NB4 (cell line): ENCODE results near the gene NTNG1.

Source experiments
- MYC ChIP-seq: IDR thresholded peaks from 2 replicates; pipeline ENCODE4 v1.6.1; 2011; ENCODE audit warnings: low read depth, low read length
- POLR2A ChIP-seq: IDR thresholded peaks from 2 replicates; pipeline ENCODE4 v1.6.1; 2011; ENCODE audit warnings: mild to moderate bottlenecking; ENCODE audit not compliant: insufficient read length; ENCODE audit errors: extremely low read depth
- TF ChIP-seq, protein P1 (sequence below): IDR thresholded peaks from one replicate; pipeline ENCODE4 v1.5.1; 2012; ENCODE audit warnings: low read depth, low read length
- TF ChIP-seq, protein P2 (sequence below): IDR thresholded peaks from 2 replicates; pipeline ENCODE4 v1.6.1; 2011; ENCODE audit warnings: low read depth, low read length

DNA sequence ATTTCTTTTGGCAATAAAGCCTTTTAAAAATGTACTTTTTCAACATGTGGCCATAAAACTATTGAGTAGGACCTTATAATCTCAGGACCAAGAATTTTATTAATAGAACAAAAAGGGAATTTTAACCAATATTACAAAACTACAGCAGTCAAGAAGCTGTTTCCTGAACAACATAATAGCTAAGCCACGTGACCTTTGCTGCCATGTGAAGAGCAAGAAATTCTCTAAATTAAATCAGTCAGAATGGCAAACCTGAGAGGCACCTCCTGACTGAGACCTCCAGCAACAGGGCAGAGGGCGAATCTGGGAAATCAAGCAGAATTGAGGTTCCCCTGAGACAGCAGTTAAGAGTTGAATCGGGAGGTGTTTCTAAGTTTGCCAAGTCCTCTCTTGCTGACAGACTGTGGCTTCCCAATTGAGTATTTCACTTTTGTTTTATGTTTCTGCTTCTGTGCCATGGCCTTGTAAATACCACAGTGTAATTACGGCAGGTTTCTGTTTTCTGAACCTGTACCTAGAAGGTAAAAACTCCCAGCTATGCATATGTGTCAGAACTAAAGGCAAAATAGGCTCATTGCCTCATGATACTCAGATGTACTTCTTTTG is 358.4 kb downstream of the NTNG1 start:
- TF ChIP-seq, protein P1, sequence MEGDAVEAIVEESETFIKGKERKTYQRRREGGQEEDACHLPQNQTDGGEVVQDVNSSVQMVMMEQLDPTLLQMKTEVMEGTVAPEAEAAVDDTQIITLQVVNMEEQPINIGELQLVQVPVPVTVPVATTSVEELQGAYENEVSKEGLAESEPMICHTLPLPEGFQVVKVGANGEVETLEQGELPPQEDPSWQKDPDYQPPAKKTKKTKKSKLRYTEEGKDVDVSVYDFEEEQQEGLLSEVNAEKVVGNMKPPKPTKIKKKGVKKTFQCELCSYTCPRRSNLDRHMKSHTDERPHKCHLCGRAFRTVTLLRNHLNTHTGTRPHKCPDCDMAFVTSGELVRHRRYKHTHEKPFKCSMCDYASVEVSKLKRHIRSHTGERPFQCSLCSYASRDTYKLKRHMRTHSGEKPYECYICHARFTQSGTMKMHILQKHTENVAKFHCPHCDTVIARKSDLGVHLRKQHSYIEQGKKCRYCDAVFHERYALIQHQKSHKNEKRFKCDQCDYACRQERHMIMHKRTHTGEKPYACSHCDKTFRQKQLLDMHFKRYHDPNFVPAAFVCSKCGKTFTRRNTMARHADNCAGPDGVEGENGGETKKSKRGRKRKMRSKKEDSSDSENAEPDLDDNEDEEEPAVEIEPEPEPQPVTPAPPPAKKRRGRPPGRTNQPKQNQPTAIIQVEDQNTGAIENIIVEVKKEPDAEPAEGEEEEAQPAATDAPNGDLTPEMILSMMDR, result no peak
- TF ChIP-seq POLR2A, result no peak
- TF ChIP-seq, protein P2, sequence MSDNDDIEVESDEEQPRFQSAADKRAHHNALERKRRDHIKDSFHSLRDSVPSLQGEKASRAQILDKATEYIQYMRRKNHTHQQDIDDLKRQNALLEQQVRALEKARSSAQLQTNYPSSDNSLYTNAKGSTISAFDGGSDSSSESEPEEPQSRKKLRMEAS, result no peak
- no peak for TF ChIP-seq MYC
